Stomach (tissue), 9 donors: ENCODE measurements around the gene GARIN5B. TPM values are rescaled to one million over a fixed set of nuclear protein-coding genes. Genes with fewer than 3 reads are reported as not detected.

Source experiments
- DNase-seq, 2 donors: peaks; one replicate each; pipeline versions ENCODE4 v3.0.0 to v3.0.0-alpha.2; 2013 to 2019
- H3K27ac ChIP-seq, 5 donors: fragments of 200-600 bp in 4 of 5; sonication (generic) in 4 of 5; one replicate each; pipeline ENCODE4 v1.5.1; 2013 to 2019; ENCODE audit warnings: mild to moderate bottlenecking in 1 of 5, moderate library complexity in 1 of 5
- H3K27me3 ChIP-seq, 3 donors: fragments of 200-600 bp; sonication (generic); one replicate each; pipeline ENCODE4 v1.5.1; 2017 to 2019; ENCODE audit warnings: mixed run types in 1 of 3
- H3K36me3 ChIP-seq, 4 donors: fragments of 200-600 bp; sonication (generic); 1 replicate in 3 of 4; 2 replicates in 1 of 4; pipeline ENCODE4 v1.5.1; 2016 to 2019
- H3K4me1 ChIP-seq, 4 donors: fragments of 200-600 bp; sonication (generic); one replicate each; pipeline ENCODE4 v1.5.1; 2016 to 2019
- H3K4me3 ChIP-seq, 4 donors: fragments of 200-600 bp; sonication (generic) in 3 of 4; one replicate each; pipeline ENCODE4 v1.5.1; 2016 to 2019; ENCODE audit warnings: mild to moderate bottlenecking in 1 of 4
- H3K9me3 ChIP-seq, 4 donors: fragments of 200-600 bp; sonication (generic); one replicate each; pipeline ENCODE4 v1.5.1; 2016 to 2019
- EP300 ChIP-seq: sonication (generic); formaldehyde crosslinking; IDR thresholded peaks from one replicate; pipeline ENCODE4 v1.6.1; 2017; ENCODE audit warnings: antibody characterized with exemption
- POLR2A ChIP-seq, 4 donors: fragments of 450-650 bp; IDR thresholded peaks; one replicate each; pipeline ENCODE4 v1.6.1; 2016; ENCODE audit warnings: antibody characterized with exemption in 4 of 4, control low read depth in 2 of 4, mild to moderate bottlenecking in 1 of 4, moderate library complexity in 1 of 4
- POLR2AphosphoS5 ChIP-seq, 3 donors: sonication (generic); formaldehyde crosslinking; IDR thresholded peaks; one replicate each; pipeline ENCODE4 v1.6.1; 2016; ENCODE audit warnings: antibody characterized with exemption in 3 of 3
- WGBS, 5 donors: extraction: QIAGEN DNeasy Blood & Tissue Kit in 3 of 5; methylation state at CpG; one replicate each; pipeline versions ENCODE4 v1.1.5 to v1.1.7; 2013 to 2018; 5-methylcytosine and 5-hydroxymethylcytosine counted together
- intact Hi-C: fragments of 100-400 bp; cut with DNase I; formaldehyde crosslinking; loops from one replicate; pipeline ENCODE4 v1.15.1; 2023; ENCODE audit warnings: low total_unique reads
- polyA plus RNA-seq, 3 donors: library from polyadenylated mRNA; stranded (reverse); fragments of 200-250 nt; gene quantifications; one replicate each; pipeline ENCODE4 v1.2.3, GENCODE V29; 2013
- total RNA-seq, 5 donors: library from RNA; depleted of rRNA; stranded (reverse); fragments of >200 nt; gene quantifications; one replicate each; pipeline versions ENCODE4 v1.1.0 to v1.2.3, GENCODE V29; 2014 to 2016
- TF ChIP-seq, protein P1 (sequence below), 7 experiments: fragments of 450-650 bp in 4 of 7; fragments of 200-600 bp in 3 of 7; sonication (generic) in 3 of 7; IDR thresholded peaks; one replicate each; pipeline ENCODE4 v1.5.1; 2016 to 2019; ENCODE audit warnings: antibody characterized with exemption in 7 of 7, control low read depth in 2 of 7, mild to moderate bottlenecking in 1 of 7
- donor health status: healthy with polysubstance abuse.
- donor health status: Bipolar disorder and iron deficiency.
- donor health status: healthy.

GARIN5B gene
- total and polyA plus RNA-seq, 8 donors, result not detected

DNA sequence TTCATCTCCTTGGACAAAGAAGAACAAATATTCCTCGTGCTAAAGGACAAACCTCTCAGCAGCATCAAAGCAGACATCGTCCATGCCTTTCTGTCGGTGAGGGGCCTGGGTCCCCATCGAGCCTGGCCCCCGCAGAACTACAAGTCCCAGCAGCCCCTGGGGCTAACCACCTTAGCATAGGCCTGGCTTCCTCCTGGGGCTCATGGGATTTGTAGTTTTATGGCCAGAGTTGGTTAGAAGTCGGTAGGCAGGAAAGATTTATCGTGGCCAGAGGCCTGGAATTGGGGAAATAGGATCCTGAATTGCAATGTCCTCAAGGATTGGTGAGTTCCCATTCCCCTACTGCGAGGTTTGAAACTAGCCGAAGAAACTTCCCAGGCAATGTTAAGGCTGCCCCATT, 57.6 kb downstream of the GARIN5B start:
- no peaks in the 10 kb centered on the region for H3K9me3 ChIP-seq
- intact Hi-C loops, result loop anchor here (10.0 kb wide), 1 partner anchor 109 kb away; no protein-coding TSS in a partner anchor
- WGBS, 5 donors, result 75 to 83% (median 78%) methylated on average over 9 of the region's 9 CpGs
- H3K4me1 ChIP-seq, result peaks cover 7 to 12% (median 12%) of the 10 kb centered on the region in 4 donors
- H3K36me3 ChIP-seq, result peaks cover 0 to 61% (median 27%) of the 10 kb centered on the region in 4 donors
- H3K4me3 ChIP-seq, result no peak overlapping the region
- no peak overlapping the region for H3K27ac ChIP-seq
- DNase-seq, result peak; percentile 39 to 65
- H3K27me3 ChIP-seq, result peaks cover 0 to 5% (median 0%) of the 10 kb centered on the region in 3 donors
- TF ChIP-seq POLR2AphosphoS5 (IDR thresholded peaks at IDR 0.05) (no peak), POLR2A (IDR thresholded peaks at IDR 0.05) (no peak), EP300 (no peak)
- TF ChIP-seq, protein P1, sequence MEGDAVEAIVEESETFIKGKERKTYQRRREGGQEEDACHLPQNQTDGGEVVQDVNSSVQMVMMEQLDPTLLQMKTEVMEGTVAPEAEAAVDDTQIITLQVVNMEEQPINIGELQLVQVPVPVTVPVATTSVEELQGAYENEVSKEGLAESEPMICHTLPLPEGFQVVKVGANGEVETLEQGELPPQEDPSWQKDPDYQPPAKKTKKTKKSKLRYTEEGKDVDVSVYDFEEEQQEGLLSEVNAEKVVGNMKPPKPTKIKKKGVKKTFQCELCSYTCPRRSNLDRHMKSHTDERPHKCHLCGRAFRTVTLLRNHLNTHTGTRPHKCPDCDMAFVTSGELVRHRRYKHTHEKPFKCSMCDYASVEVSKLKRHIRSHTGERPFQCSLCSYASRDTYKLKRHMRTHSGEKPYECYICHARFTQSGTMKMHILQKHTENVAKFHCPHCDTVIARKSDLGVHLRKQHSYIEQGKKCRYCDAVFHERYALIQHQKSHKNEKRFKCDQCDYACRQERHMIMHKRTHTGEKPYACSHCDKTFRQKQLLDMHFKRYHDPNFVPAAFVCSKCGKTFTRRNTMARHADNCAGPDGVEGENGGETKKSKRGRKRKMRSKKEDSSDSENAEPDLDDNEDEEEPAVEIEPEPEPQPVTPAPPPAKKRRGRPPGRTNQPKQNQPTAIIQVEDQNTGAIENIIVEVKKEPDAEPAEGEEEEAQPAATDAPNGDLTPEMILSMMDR (IDR thresholded peaks at IDR 0.05), result no peak

DNA sequence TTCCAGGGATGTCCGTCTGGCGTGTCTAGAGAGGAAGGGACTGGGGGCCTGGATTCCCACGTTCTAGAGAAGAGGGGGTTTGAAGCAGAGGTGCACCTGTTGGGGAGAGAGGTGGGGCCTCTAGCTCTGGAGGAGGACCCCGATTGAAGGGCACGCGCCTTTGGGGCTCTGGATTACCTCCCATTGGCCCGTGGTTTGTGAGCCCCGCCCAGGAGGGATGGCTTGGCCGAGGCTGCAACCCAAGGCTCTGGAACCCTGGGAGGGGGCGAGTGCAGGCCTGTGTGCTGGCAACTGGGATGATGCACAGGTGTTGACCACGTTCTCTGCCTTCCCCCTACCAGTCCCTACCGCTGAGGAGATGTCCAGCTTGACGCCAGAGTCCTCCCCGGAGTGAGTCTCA, 58.1 kb downstream of the GARIN5B start:
- WGBS, 5 donors, result 66 to 82% (median 76%) methylated on average over 12 to 14 of the region's 14 CpGs
- Histone ChIP-seq H3K4me3 (no peak overlapping the region), H3K9me3 (no peaks in the 10 kb centered on the region), H3K36me3 (peaks cover 0 to 55% (median 27%) of the 10 kb centered on the region in 4 donors), H3K4me1 (peaks cover 7 to 12% (median 12%) of the 10 kb centered on the region in 4 donors), H3K27ac (no peak overlapping the region), H3K27me3 (peaks cover 0 to 7% (median 0%) of the 10 kb centered on the region in 3 donors)
- TF ChIP-seq, protein P1 (IDR thresholded peaks at IDR 0.05), result no peak
- TF ChIP-seq EP300 (no peak), POLR2A (IDR thresholded peaks at IDR 0.05) (no peak), POLR2AphosphoS5 (IDR thresholded peaks at IDR 0.05) (no peak)
- intact Hi-C loops, result loop anchor here (10.0 kb wide), 1 partner anchor 110 kb away; no protein-coding TSS in a partner anchor
- DNase-seq, result no peak

Other genes with a start within 250 kb of the GARIN5B start
- 100 to 1,000 TPM in 4 of 5 donors, 10 to 100 TPM in 1; 52.7 to 261 (median 167) TPM for gene PPP1R12C, start 245.6 kb downstream of the GARIN5B start, total RNA-seq
- gene PPP1R12C, start 245.6 kb downstream of the GARIN5B start, polyA plus RNA-seq, result 100 to 1,000 TPM in 1 of 3 donors, 10 to 100 TPM in 2; 77.0 to 136 (median 82.6) TPM
- gene TNNT1, start 214.1 kb downstream of the GARIN5B start, total RNA-seq, result 1 to 10 TPM in 1 of 5 donors, not detected in 4; 1.1 TPM
- 10 to 100 TPM in 1 of 3 donors, 1 to 10 TPM in 1, under 1 TPM in 1; 0.87 to 19.6 (median 6.7) TPM for gene TNNT1, start 214.1 kb downstream of the GARIN5B start, polyA plus RNA-seq
- not detected for gene TNNI3, start 205.5 kb downstream of the GARIN5B start, total RNA-seq
- 10 to 100 TPM in 1 of 3 donors, 1 to 10 TPM in 2; 4.2 to 14.1 (median 7.8) TPM for gene TNNI3, start 205.5 kb downstream of the GARIN5B start, polyA plus RNA-seq
- 1 to 10 TPM in 1 of 5 donors, not detected in 4; 1.9 TPM for gene DNAAF3, start 196.6 kb downstream of the GARIN5B start, total RNA-seq
- under 1 TPM in 2 of 3 donors, not detected in 1; 0.68 to 0.75 TPM for gene DNAAF3, start 196.6 kb downstream of the GARIN5B start, polyA plus RNA-seq
- gene SYT5, start 183.0 kb downstream of the GARIN5B start, total RNA-seq, result 1 to 10 TPM in 1 of 5 donors, not detected in 4; 1.8 TPM
- gene SYT5, start 183.0 kb downstream of the GARIN5B start, polyA plus RNA-seq, result 1 to 10 TPM in 2 of 3 donors, under 1 TPM in 1; 0.20 to 2.8 (median 1.7) TPM
- gene PTPRH, start 153.8 kb downstream of the GARIN5B start, total RNA-seq, result 10 to 100 TPM; 34.9 to 83.9 (median 52.5) TPM
- 10 to 100 TPM in 2 of 3 donors, 1 to 10 TPM in 1; 5.3 to 22.5 (median 17.3) TPM for gene PTPRH, start 153.8 kb downstream of the GARIN5B start, polyA plus RNA-seq
- gene TMEM86B, start 134.5 kb downstream of the GARIN5B start, total RNA-seq, result 10 to 100 TPM in 2 of 5 donors, 1 to 10 TPM in 2, under 1 TPM in 1; 0.29 to 47.8 (median 4.9) TPM
- 10 to 100 TPM in 2 of 3 donors, 1 to 10 TPM in 1; 9.1 to 12.4 (median 10.4) TPM for gene TMEM86B, start 134.5 kb downstream of the GARIN5B start, polyA plus RNA-seq
- 100 to 1,000 TPM in 1 of 5 donors, 10 to 100 TPM in 4; 36.9 to 112 (median 79.9) TPM for gene PPP6R1, start 104.2 kb downstream of the GARIN5B start, total RNA-seq
- 10 to 100 TPM; 19.5 to 33.6 (median 24.4) TPM for gene PPP6R1, start 104.2 kb downstream of the GARIN5B start, polyA plus RNA-seq
- 10 to 100 TPM in 3 of 5 donors, 1 to 10 TPM in 2; 5.3 to 69.2 (median 14.9) TPM for gene HSPBP1, start 83.2 kb downstream of the GARIN5B start, total RNA-seq
- gene HSPBP1, start 83.2 kb downstream of the GARIN5B start, polyA plus RNA-seq, result 10 to 100 TPM; 27.5 to 40.2 (median 32.6) TPM
- gene BRSK1, start 79.3 kb downstream of the GARIN5B start, total RNA-seq, result 10 to 100 TPM in 2 of 5 donors, 1 to 10 TPM in 1, not detected in 2; 5.7 to 67.7 (median 45.1) TPM
- gene BRSK1, start 79.3 kb downstream of the GARIN5B start, polyA plus RNA-seq, result 1 to 10 TPM; 1.5 to 5.0 (median 2.4) TPM
- 10 to 100 TPM in 1 of 5 donors, 1 to 10 TPM in 2, not detected in 2; 1.3 to 15.8 (median 3.3) TPM for gene TMEM150B, start 37.9 kb downstream of the GARIN5B start, total RNA-seq
- gene TMEM150B, start 37.9 kb downstream of the GARIN5B start, polyA plus RNA-seq, result under 1 TPM; 0.18 to 0.92 (median 0.87) TPM
- 100 to 1,000 TPM in 2 of 5 donors, 10 to 100 TPM in 2, 1 to 10 TPM in 1; 4.1 to 122 (median 27.7) TPM for gene KMT5C, start 23.4 kb downstream of the GARIN5B start, total RNA-seq
- 1 to 10 TPM; 2.7 to 7.4 (median 5.5) TPM for gene KMT5C, start 23.4 kb downstream of the GARIN5B start, polyA plus RNA-seq
- 10 to 100 TPM in 1 of 5 donors, not detected in 4; 18.2 TPM for gene COX6B2, start 8.5 kb downstream of the GARIN5B start, total RNA-seq
- under 1 TPM in 2 of 3 donors, not detected in 1; 0.19 to 0.93 TPM for gene COX6B2, start 8.5 kb downstream of the GARIN5B start, polyA plus RNA-seq
- 1 to 10 TPM in 2 of 5 donors, not detected in 3; 1.3 TPM for gene IL11, start 7.2 kb upstream of the GARIN5B start, total RNA-seq
- gene IL11, start 7.2 kb upstream of the GARIN5B start, polyA plus RNA-seq, result 10 to 100 TPM in 1 of 3 donors, 1 to 10 TPM in 2; 1.0 to 17.4 (median 1.4) TPM
- gene TMEM190, start 13.6 kb upstream of the GARIN5B start, total RNA-seq, result not detected
- 1 to 10 TPM in 1 of 3 donors, under 1 TPM in 1, not detected in 1; 0.68 to 1.3 TPM for gene TMEM190, start 13.6 kb upstream of the GARIN5B start, polyA plus RNA-seq
- gene TMEM238, start 21.0 kb upstream of the GARIN5B start, total RNA-seq, result 100 to 1,000 TPM in 1 of 5 donors, 10 to 100 TPM in 1, 1 to 10 TPM in 1, not detected in 2; 5.4 to 504 (median 36.1) TPM
- gene TMEM238, start 21.0 kb upstream of the GARIN5B start, polyA plus RNA-seq, result under 1 TPM in 2 of 3 donors, not detected in 1; 0.75 to 0.83 TPM
- 100 to 1,000 TPM in 4 of 5 donors, 10 to 100 TPM in 1; 47.5 to 854 (median 193) TPM for gene RPL28, start 22.7 kb upstream of the GARIN5B start, total RNA-seq
- 1,000 to 10,000 TPM; 2,029 to 2,388 (median 2,037) TPM for gene RPL28, start 22.7 kb upstream of the GARIN5B start, polyA plus RNA-seq
- gene UBE2S, start 44.5 kb upstream of the GARIN5B start, total RNA-seq, result 10 to 100 TPM in 3 of 5 donors, 1 to 10 TPM in 2; 8.0 to 43.3 (median 20.2) TPM
- gene UBE2S, start 44.5 kb upstream of the GARIN5B start, polyA plus RNA-seq, result 10 to 100 TPM; 11.6 to 13.1 (median 13.1) TPM
- not detected for gene SHISA7, start 80.0 kb upstream of the GARIN5B start, total RNA-seq
- not detected for gene SHISA7, start 80.0 kb upstream of the GARIN5B start, polyA plus RNA-seq
- 100 to 1,000 TPM in 1 of 5 donors, 10 to 100 TPM in 4; 19.8 to 348 (median 63.6) TPM for gene ISOC2, start 98.4 kb upstream of the GARIN5B start, total RNA-seq
- gene ISOC2, start 98.4 kb upstream of the GARIN5B start, polyA plus RNA-seq, result 10 to 100 TPM; 76.7 to 80.5 (median 79.6) TPM
- gene C19orf85, start 101.5 kb upstream of the GARIN5B start, total RNA-seq, result not detected
- gene C19orf85, start 101.5 kb upstream of the GARIN5B start, polyA plus RNA-seq, result under 1 TPM in 1 of 3 donors, not detected in 2; 0.23 TPM
- gene ZNF628, start 113.4 kb upstream of the GARIN5B start, total RNA-seq, result 10 to 100 TPM in 1 of 5 donors, 1 to 10 TPM in 3, under 1 TPM in 1; 0.58 to 16.1 (median 5.7) TPM
- gene ZNF628, start 113.4 kb upstream of the GARIN5B start, polyA plus RNA-seq, result 1 to 10 TPM; 2.0 to 7.2 (median 4.3) TPM
- gene NAT14, start 121.9 kb upstream of the GARIN5B start, total RNA-seq, result 1 to 10 TPM in 2 of 5 donors, not detected in 3; 4.3 to 6.4 TPM
- gene NAT14, start 121.9 kb upstream of the GARIN5B start, polyA plus RNA-seq, result 10 to 100 TPM in 2 of 3 donors, 1 to 10 TPM in 1; 8.7 to 22.1 (median 14.4) TPM
- 10 to 100 TPM in 2 of 5 donors, 1 to 10 TPM in 2, not detected in 1; 2.2 to 15.1 (median 9.8) TPM for gene SSC5D, start 125.2 kb upstream of the GARIN5B start, total RNA-seq
- under 1 TPM; 0.46 to 0.87 (median 0.80) TPM for gene SSC5D, start 125.2 kb upstream of the GARIN5B start, polyA plus RNA-seq
- gene SBK2, start 173.9 kb upstream of the GARIN5B start, total RNA-seq, result not detected
- not detected for gene SBK2, start 173.9 kb upstream of the GARIN5B start, polyA plus RNA-seq
- gene SBK3, start 182.3 kb upstream of the GARIN5B start, total RNA-seq, result 1 to 10 TPM in 2 of 5 donors, under 1 TPM in 1, not detected in 2; 0.37 to 6.2 (median 2.0) TPM
- gene SBK3, start 182.3 kb upstream of the GARIN5B start, polyA plus RNA-seq, result under 1 TPM in 2 of 3 donors, not detected in 1; 0.20 to 0.56 TPM
- gene ZNF579, start 217.6 kb upstream of the GARIN5B start, total RNA-seq, result 10 to 100 TPM in 1 of 5 donors, 1 to 10 TPM in 4; 3.1 to 12.1 (median 5.1) TPM
- 10 to 100 TPM; 10.8 to 13.0 (median 11.0) TPM for gene ZNF579, start 217.6 kb upstream of the GARIN5B start, polyA plus RNA-seq
- 10 to 100 TPM in 1 of 5 donors, 1 to 10 TPM in 3, not detected in 1; 4.0 to 16.8 (median 6.7) TPM for gene FIZ1, start 236.3 kb upstream of the GARIN5B start, total RNA-seq
- 10 to 100 TPM in 1 of 3 donors, 1 to 10 TPM in 2; 8.7 to 10.8 (median 9.4) TPM for gene FIZ1, start 236.3 kb upstream of the GARIN5B start, polyA plus RNA-seq
- gene ZNF524, start 237.0 kb upstream of the GARIN5B start, total RNA-seq, result 10 to 100 TPM in 3 of 5 donors, 1 to 10 TPM in 2; 2.9 to 54.3 (median 17.4) TPM
- 10 to 100 TPM; 61.3 to 70.7 (median 68.9) TPM for gene ZNF524, start 237.0 kb upstream of the GARIN5B start, polyA plus RNA-seq
- gene ZNF865, start 242.4 kb upstream of the GARIN5B start, total RNA-seq, result 10 to 100 TPM in 3 of 5 donors, 1 to 10 TPM in 2; 1.3 to 60.5 (median 11.6) TPM
- gene ZNF865, start 242.4 kb upstream of the GARIN5B start, polyA plus RNA-seq, result 1 to 10 TPM; 5.3 to 6.3 (median 6.1) TPM